HG03558 (cell line): ENCODE measurements around the gene PDE8A.
"Not testable (repeated sequence)": the region's sequence is repeated elsewhere in the genome, so short reads cannot be mapped to it uniquely, and the experiment has no call there.

Source experiments
- ATAC-seq: cut with Tn5 transposase; IDR thresholded peaks from one replicate; pipeline ENCODE4 v1.9.1; 2021; ENCODE audit warnings: moderate number of reproducible peaks; ENCODE audit not compliant: unreplicated experiment; ENCODE audit errors: extremely low read depth

Gene PDE8A

GRCh38 chr15:85155360-85155759 lies 173.7 kb downstream of the PDE8A start:
- ATAC-seq, result no peak

- no peak for ATAC-seq
Observed at GRCh38 chr15:85155857-85156256, 174.2 kb downstream of the PDE8A start.

GRCh38 chr15:85157344-85157743 lies 175.7 kb downstream of the PDE8A start:
- no peak for ATAC-seq

GRCh38 chr15:85162237-85162636 lies 180.6 kb downstream of the PDE8A start:
- ATAC-seq, result no peak

- no peak for ATAC-seq
Observed at GRCh38 chr15:85164841-85165466, 183.3 kb downstream of the PDE8A start.

GRCh38 chr15:85167568-85167967 lies 185.9 kb downstream of the PDE8A start:
- ATAC-seq, result no peak

- ATAC-seq, result no peak
Observed at GRCh38 chr15:85168642-85169173, 187.1 kb downstream of the PDE8A start.

- no peak for ATAC-seq
Observed at GRCh38 chr15:85171736-85172135, 190.1 kb downstream of the PDE8A start.

GRCh38 chr15:85172846-85173490 lies 191.3 kb downstream of the PDE8A start:
- no peak for ATAC-seq

- ATAC-seq, result not testable (repeated sequence)
Observed at GRCh38 chr15:85173630-85174029, 192.0 kb downstream of the PDE8A start.

GRCh38 chr15:85174521-85174920 lies 192.9 kb downstream of the PDE8A start:
- no peak for ATAC-seq

- ATAC-seq, result not testable (repeated sequence)
Observed at GRCh38 chr15:85177042-85177515, 195.4 kb downstream of the PDE8A start.

- ATAC-seq, result no peak
Observed at GRCh38 chr15:85178308-85178707, 196.7 kb downstream of the PDE8A start.

GRCh38 chr15:85179700-85180099 lies 198.0 kb downstream of the PDE8A start:
- ATAC-seq, result no peak

- not testable (repeated sequence) for ATAC-seq
Observed at GRCh38 chr15:85185350-85185749, 203.7 kb downstream of the PDE8A start.

GRCh38 chr15:85188171-85188577 lies 206.5 kb downstream of the PDE8A start:
- not testable (repeated sequence) for ATAC-seq
